Stimulated activated CD4-positive, alpha-beta T cell treated with anti-CD3 and anti-CD28 coated beads, TNF-alpha, amount 100 ng/mL, for 4 hours (primary cell): ENCODE results near the gene THSD8.
A peak's percentile ranks its signal among the peaks of the same experiment; 100 is the strongest.

ENCODE experiments used
- DNase-seq, 3 experiments: peaks; one replicate each; pipeline ENCODE4 v3.0.0-alpha.2; 2020; ENCODE audit warnings: low read depth in 3 of 3

Gene THSD8

GRCh38 chr19:12801466-12802266, at the start of gene THSD8, which contains the start of gene PRDX2:
Gene THSD8, plus strand, starts transcription at chr19:12802069. Its CDS starts 3 bp downstream, at chr19:12802072.
Gene PRDX2, minus strand, starts transcription at chr19:12801800. Its CDS starts 539 bp downstream, at chr19:12801261.
- peak in 1 of 3 experiments; percentile 63 for DNase-seq

- no peak for DNase-seq
Observed at GRCh38 chr19:12754465-12755196, 47.2 kb upstream of the THSD8 start.

DNA sequence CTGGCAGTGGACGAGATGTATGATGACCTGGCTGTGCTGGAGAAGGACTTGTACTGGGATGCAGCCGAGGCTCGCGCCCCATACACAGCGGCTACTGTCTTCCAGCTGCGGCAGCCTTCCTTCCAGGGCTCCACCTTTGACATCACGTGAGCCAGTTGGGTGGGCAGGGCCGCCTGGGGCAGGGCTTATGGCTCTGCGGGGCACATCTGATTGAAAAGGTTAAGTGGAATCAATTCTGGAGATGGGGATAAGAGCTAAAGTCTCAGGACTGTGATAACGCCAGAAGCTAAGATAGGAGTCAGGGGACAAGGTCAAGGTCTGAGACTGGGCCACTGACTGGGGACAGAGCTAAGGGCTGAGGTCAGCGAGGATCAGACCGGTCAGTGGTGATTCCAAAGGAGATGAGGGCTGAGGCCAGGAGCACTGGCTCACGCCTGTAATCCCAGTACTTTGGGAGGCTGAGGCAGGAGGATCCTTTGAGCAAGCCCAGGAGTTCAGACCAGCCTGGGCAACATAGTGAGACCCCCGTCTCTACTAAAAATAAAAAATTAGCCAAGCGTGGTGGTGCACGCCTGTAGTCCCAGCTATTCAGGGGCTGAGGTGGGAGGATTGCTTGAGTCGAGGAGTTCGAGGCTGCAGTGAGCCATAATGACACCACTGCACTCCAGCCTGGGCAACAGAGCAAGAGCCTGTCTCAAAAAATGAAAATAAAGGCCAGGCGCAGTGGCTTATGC, 45.6 kb upstream of the THSD8 start:
- no peak for DNase-seq

GRCh38 chr19:12757544-12758274, 44.2 kb upstream of the THSD8 start:
- peak in 2 of 3 experiments; percentile 31 to 37 for DNase-seq

- no peak for DNase-seq
Observed at GRCh38 chr19:12759686-12760085, 42.2 kb upstream of the THSD8 start.

DNA sequence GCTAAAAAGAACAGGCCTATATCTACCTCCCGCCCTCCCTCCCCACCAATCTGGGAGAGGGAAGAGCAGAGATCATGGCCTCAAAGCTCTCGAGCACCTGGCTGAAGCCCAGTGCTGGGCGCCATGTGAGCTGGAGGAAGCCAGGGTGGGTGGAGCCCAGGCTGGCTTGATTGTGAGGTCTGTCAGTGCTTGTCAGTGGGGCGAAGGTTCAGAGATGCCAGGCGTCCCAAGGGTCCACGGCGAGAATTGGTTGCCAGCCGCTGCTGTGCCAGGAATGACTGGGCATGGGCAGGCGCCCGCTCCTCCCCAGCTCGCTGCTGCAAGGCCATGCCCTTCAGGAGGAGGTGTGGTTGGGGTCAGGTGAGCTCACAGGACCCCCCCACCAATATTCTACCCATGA, 38.8 kb upstream of the THSD8 start:
- no peak for DNase-seq

DNA sequence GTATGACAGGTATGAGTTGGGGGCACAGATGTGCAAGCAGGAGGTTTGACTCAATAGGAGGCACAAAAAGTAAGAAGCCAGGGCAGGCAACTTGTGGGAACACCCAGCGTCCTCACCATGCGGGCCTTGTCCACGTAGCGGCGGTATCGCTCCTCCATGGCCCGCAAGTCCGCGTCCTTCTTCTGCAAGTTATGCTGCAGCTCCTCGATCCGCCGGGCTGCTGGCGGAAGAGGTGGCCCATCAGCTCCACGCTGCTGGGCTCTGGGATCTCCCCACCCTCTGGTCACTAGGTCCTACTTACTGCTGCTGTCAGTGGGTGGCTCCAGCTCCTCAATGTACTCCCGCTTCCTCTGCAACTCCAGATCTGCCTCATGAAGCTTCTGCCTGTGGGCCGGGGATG, 37.2 kb upstream of the THSD8 start:
- DNase-seq: no peak

- DNase-seq: peak in 2 of 3 experiments; percentile 55 to 58
Observed at GRCh38 chr19:12766051-12766521, 35.8 kb upstream of the THSD8 start.

DNA sequence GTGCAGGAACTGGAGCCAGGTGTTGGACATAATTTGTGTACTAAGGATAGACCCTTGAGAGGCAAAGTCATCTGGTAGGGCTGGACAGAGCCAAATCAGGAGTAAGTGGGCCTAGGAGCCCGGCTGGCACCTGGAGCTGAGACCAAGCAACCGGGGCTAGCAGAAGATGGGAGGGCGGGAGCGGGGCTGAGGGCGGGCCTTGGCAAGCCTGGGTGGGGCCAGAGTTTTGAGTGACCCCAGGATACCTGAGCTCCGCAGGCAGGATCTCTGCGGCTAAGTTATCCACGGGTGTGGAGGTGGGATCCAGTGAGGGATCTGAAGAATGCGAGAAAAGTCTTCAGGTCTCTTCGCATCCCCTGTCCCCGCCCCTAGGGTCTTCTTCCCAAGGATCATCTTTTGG, 34.7 kb upstream of the THSD8 start:
- DNase-seq: no peak

- no peak for DNase-seq
Observed at GRCh38 chr19:12767666-12768065, 34.2 kb upstream of the THSD8 start.

- peak in 1 of 3 experiments; percentile 54 for DNase-seq
Observed at GRCh38 chr19:12769689-12770088, 32.2 kb upstream of the THSD8 start.

DNA sequence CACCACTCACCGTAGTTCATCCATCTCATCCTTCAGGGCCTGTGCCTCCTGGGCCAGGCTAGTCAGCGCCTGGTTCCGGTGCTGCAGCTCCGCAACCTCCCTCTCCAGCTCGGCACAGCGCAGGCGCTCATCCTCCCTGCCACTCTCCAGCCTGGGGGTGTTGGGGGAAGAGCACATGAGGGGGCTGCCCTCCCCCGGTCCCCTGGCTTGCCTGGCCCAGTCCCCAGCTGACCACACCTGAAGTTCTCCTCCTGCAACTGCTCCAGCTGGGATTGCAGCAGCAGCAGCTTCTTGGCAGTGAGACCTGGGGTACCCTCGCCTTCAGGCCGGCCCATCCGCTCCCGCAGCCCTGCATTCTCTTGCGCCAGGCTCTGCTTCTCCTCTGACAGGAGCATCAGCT, 30.9 kb upstream of the THSD8 start:
- no peak for DNase-seq

GRCh38 chr19:12772323-12772722, 29.5 kb upstream of the THSD8 start:
- no peak for DNase-seq

DNA sequence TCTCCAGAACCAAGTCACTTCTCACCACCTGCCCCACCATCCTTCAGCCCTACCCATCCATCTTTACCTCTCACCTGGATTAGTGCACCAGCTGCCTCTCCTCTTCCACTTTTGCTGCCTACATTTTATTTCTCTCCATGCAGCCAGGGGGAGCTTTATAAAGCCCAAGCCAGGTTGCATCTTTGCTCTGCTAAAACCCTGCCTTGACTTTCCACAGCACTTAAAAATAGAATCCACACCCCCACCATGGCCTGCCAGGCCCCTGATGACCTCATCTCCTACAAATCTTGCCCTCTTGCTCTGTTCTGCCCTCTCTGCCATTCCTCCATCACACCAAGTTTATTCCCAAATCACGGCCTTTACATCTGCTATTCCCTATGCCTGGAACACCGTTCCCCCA, 28.3 kb upstream of the THSD8 start:
- no peak for DNase-seq

- DNase-seq: no peak
Observed at GRCh38 chr19:12774588-12775555, 27.0 kb upstream of the THSD8 start, which contains the start of gene HOOK2. Gene HOOK2, minus strand, starts transcription at chr19:12775552. Its CDS starts 103 bp downstream, at chr19:12775449.

- peak; percentile 67 to 69 (median 67) for DNase-seq
Observed at GRCh38 chr19:12777217-12778016, 24.5 kb upstream of the THSD8 start.

DNA sequence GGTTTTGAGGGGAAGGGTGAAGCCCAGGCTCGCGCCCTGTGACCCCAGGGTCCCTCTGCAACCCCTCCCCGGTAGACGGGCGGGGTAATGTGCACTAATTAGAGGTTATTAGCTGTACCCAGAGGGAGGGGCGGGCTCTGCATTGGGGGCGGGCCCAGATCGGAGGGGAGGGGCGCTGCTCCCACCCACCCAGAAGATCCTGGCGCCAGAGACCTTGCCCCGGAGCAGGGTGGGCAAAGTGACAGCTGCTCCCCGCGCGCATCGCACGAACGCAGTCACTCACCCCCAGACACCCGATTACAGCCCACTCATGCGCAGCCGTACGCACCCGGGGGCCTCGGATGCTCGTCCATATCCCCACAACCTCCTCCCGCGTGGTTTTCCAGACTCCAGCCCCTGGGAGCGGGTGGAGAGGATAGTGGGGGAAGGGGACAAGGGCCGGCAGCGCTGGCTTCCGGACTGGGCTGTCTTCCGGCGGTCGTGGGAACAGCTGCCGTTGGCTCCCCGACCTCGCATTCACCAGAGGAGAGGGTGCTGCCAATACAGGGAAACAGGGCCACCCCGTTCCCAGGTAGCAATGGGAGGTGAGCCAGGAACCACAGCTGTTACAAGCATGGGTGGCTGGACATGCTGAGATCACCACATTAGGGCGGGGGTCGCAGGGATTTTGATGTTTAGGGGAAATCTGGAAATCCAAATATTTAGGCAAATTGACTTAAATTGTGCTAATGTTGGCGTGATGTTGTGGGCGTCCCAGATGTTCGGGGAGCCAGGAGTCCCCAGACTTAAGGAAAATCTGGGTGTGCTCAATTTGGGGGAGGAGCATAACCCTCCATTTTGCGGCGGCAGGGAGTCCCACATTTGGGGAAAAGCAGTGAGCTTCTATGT, 23.6 kb upstream of the THSD8 start:
- DNase-seq: no peak

- no peak for DNase-seq
Observed at GRCh38 chr19:12778905-12779161, 23.0 kb upstream of the THSD8 start.
